NCI-H1694 (cell line): ENCODE measurements around the gene CPPED1.
"Not testable (repeated sequence)": the region's sequence is repeated elsewhere in the genome, so short reads cannot be mapped to it uniquely, and the experiment has no call there.

Experiments
- DNase-seq: peaks from one replicate; lab custom pipeline; 2025; lab: John Stamatoyannopoulos, UW

Gene CPPED1

GRCh38 chr16:12766853-12767252, 36.8 kb downstream of the CPPED1 start:
- DNase-seq = no peak

DNA sequence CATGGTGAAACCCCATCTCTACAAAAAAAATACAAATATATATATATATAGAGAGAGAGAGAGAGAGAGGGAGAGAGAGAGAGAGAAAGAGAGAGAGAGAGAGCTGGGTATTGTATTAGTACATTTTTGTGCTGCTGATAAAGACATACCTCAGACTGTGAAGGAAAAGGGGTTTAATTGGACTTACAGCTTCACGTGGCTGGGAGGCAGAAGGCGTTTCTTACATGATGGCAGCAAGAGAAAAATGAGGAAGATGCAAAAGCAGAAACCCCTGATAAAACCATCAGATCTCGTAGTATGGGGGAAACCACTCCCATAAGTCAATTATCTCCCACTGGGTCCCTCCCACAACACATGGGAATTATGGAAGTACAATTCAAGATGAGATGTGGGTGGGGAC, 37.5 kb downstream of the CPPED1 start:
- not testable (repeated sequence) for DNase-seq

DNA sequence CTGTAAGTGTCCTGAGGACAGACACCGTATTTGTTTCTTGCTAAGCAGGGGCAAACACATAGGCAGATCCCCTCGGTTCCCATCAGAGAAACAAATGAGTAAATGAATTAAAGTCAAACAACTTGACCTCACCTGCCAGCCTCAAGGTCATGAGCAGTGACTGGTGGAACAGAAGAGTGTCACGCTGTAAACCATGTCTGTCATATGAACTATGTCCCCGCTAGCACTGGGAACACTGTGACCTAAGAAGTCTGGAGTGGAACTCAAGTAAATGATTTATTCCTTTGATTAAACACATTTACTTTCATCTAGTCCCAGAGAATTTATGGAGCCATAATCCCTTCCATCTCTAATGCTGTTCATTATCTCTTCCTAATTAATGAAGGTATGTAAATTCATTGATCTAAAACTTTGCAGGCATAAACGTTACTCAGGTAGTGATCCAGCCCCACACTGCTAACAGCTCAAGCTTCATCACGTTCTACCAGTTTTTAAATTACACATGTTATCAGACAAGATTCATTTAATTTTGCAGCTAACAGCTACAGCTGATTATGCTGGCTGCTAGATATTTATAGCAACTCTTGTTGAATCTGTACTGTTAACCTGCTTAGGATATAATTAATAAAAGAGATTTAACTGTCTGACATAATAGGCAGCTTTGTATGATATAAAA, 38.7 kb downstream of the CPPED1 start:
- no peak for DNase-seq

DNA sequence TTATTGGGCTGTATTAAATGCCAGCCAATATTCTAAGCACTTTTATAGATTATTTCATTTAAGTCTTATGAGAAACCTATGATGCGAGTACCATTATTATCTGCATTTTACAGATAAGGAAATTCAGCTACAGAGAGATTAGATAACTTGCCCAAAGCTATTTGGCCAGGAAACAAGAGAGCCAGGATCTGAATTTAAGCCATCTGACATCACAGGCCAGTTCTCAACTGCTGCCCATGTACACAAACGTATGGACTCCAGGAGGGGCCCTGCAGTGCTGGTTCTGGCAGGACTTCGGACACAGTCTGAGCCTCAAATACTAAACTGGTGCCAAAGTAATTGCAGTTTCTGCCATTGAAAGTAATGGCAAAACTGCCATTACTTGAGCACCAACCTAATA, 40.2 kb downstream of the CPPED1 start:
- no peak for DNase-seq

DNA sequence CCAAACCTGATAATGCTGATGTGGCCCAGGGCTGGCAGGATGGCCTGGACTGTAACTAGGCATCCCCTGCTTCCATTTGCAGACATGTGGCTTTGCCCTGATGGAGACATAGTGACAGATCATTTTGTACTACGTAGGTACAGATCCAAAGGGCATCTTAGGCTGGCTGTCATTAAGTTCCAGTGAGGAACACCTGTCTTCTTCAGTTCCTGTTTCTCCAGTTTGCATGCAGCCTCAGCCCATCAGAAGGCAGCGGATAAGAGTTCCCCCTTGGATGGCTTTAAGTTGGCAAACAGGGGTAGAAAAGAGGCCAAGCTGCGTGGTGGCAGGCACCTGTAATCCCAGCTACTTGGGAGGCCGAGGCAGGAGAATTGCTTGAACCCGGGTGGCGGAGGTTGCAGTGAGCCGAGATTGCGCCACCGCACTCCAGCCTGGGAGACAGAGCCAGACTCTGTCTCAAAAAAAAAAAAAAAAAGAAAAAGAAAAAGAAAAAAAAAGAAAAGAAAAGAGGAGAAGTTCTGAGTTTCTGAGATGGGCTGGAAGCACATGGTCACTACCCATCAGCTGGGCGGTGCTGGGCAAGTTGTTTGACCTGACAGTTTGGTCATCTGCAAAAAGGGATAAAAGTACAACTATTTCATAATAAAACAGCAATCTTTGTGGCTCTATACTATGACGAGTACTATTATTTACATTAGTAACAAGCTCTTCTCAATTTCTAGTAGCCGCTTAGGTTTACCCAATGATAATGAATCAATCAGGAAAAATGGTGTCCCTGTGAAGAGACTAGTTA, 42.7 kb downstream of the CPPED1 start:
- no peak for DNase-seq

GRCh38 chr16:12758670-12759558, 44.8 kb downstream of the CPPED1 start:
- no peak for DNase-seq

GRCh38 chr16:12758031-12758669, 45.5 kb downstream of the CPPED1 start:
- no peak for DNase-seq

- no peak for DNase-seq
Observed at GRCh38 chr16:12757546-12757945, 46.1 kb downstream of the CPPED1 start.

- DNase-seq = no peak
Observed at GRCh38 chr16:12754824-12755543, 48.7 kb downstream of the CPPED1 start.

DNA sequence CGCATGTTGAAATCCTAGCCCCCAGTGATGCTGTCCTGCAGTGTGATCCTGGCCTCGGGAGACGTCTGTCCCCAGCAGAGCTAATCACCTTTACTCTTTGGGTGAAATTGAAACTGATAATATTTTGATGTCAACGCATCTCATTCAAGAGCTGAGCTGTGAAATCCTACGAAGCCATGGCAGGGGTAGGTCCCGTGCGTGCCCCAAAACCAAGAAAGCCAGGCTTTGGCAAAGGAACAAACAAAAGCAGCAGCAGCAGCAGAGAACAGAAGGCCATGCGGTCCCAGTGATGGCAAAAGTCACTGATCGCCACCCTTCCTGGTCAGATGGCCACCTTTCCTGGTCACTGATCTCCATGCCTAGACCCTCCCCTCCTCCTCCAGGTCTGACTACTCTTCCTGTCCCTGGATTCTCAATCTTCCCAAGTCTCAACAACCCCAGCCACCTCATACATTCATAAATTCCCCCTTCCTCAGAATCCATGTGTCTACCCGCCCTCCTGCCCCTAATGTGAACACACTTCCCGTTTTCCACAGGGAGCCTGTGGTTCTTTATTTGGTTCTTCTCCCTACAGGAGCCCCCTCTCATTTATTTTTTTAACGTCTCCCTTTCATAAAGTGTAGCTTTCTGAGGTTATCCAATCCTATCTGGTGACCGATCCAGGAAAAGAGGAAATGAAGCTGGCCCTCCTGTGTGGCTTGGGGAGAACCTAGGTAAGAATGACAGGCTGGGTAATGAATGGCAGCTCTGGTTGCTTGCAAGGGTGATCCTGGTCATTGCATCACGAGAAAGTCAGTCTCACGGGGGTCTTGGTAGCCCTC, 50.3 kb downstream of the CPPED1 start:
- no peak for DNase-seq

DNA sequence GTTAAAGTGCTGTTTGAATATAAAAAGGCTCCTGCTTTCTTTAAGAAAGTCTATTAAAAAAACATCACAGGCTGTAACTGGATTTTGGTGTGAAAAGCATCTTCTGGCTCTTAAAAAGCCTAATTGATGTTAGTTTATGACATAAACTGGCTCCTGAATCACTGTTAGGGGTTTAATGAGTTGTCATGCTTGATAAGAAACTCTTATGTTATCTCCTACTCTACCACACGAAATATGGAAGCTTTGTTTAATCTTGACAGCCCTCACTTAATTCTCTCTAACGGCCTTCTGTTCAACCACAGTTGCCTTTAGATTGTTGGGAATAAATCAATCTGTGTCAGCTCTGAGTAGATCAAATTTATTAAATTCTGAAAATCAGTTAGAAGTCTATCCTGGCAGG, 51.5 kb downstream of the CPPED1 start:
- DNase-seq = no peak

- DNase-seq = no peak
Observed at GRCh38 chr16:12750554-12750918, 53.2 kb downstream of the CPPED1 start.

GRCh38 chr16:12749076-12749475, 54.6 kb downstream of the CPPED1 start:
- DNase-seq = no peak

GRCh38 chr16:12747827-12748226, 55.9 kb downstream of the CPPED1 start:
- DNase-seq = no peak

DNA sequence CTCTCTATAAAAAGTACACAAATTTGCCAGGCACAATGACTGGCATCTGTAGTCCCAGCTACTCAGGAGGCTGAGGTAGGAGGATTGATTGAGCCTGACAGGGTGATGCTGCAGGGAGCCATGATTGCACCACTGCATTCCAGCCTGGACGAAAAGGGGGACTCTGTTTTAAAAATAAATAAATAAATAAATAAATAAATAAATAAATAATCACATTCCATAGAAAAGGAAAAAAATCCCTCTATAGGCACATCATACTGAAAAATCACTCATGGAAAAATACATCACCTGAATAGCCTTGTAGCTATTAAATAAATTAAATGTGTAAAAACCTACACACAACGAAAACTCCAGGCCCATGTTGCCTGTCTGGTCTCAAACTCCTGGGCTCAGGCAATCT, 56.4 kb downstream of the CPPED1 start:
- DNase-seq = no peak

GRCh38 chr16:12744860-12745259, 58.8 kb downstream of the CPPED1 start:
- no peak for DNase-seq

- no peak for DNase-seq
Observed at GRCh38 chr16:12742741-12743140, 60.9 kb downstream of the CPPED1 start.

GRCh38 chr16:12740986-12741610, 62.6 kb downstream of the CPPED1 start:
- no peak for DNase-seq

GRCh38 chr16:12739738-12740137, 63.9 kb downstream of the CPPED1 start:
- no peak for DNase-seq

DNA sequence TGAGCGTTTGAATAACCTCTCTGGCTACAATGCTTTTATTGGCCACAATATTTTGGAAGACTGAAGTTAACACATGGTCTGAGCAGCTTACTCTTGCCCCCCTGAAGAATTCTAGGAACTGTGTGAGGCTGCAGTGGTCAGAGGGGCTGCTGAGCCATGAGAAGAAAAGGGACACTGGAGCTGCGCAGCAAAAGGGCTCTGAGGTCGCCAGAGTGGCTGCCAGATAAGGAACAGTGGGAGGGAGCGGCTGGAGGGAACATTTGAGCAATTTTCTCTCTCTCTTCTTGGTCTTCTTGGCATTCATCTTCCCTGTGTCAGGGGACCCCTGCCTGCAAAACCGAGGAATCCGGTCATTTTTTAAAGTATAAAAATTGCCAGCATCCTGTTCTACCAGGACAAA, 66.1 kb downstream of the CPPED1 start:
- no peak for DNase-seq
